SU-DHL-6 (cell line): ENCODE measurements around the gene TTC3.

Experiments used
- H2AFZ ChIP-seq: fragments of 200-600 bp; sonication (generic); 2 replicates; pipeline ENCODE4 v1.6.1; 2014; ENCODE audit warnings: low read depth, mild to moderate bottlenecking, moderate library complexity, mixed read lengths, antibody characterized with exemption, low read length; ENCODE audit not compliant: severe bottlenecking
- H3F3A ChIP-seq: fragments of 200-600 bp; shearing (Covaris generic); 2 replicates; pipeline ENCODE4 v1.6.0; 2016; ENCODE audit warnings: antibody characterized with exemption, mild to moderate bottlenecking; ENCODE audit not compliant: insufficient read depth
- H3K27ac ChIP-seq: fragments of 200-600 bp; sonication (generic); 2 replicates; pipeline ENCODE4 v1.5.1; 2016; ENCODE audit warnings: low read depth, mild to moderate bottlenecking, low read length, moderate library complexity, mixed read lengths
- H3K27me3 ChIP-seq: fragments of 200-600 bp; sonication (generic), shearing (Covaris generic); 2 replicates; pipeline ENCODE4 v1.6.0; 2014; ENCODE audit warnings: mild to moderate bottlenecking, low read length
- H3K36me3 ChIP-seq: fragments of 200-600 bp; sonication (generic); 2 replicates; pipeline ENCODE4 v1.6.1; 2014; ENCODE audit warnings: mild to moderate bottlenecking, low read length, mixed read lengths
- H3K4me2 ChIP-seq: fragments of 300-600, 200-600 bp; shearing (Covaris generic), sonication (generic); 2 replicates; pipeline ENCODE4 v1.6.0; 2014; ENCODE audit warnings: low read length, low read depth, mild to moderate bottlenecking; ENCODE audit not compliant: poor library complexity, severe bottlenecking
- H3K4me3 ChIP-seq: fragments of 200-600 bp; sonication (generic); 2 replicates; pipeline ENCODE4 v1.5.1; 2014; ENCODE audit warnings: antibody characterized with exemption, low read length, mild to moderate bottlenecking, mixed read lengths; ENCODE audit not compliant: insufficient read depth, poor library complexity, severe bottlenecking
- H3K79me2 ChIP-seq: fragments of 200-600 bp; sonication (generic); 2 replicates; pipeline ENCODE4 v1.6.1; 2014; ENCODE audit warnings: mild to moderate bottlenecking, low read length, moderate library complexity; ENCODE audit not compliant: insufficient read depth
- H3K9ac ChIP-seq: fragments of 200-600 bp; sonication (generic); 2 replicates; pipeline ENCODE4 v1.7.0; 2014; ENCODE audit warnings: mild to moderate bottlenecking, low read length
- H3K9me2 ChIP-seq: fragments of 200-600 bp; sonication (generic); replicated peaks from 2 replicates; pipeline ENCODE4 v1.6.1; 2014; ENCODE audit warnings: low read length; ENCODE audit not compliant: insufficient read depth
- H3K9me3 ChIP-seq: fragments of 200-600 bp; sonication (generic); 2 replicates; pipeline ENCODE4 v1.6.1; 2014; ENCODE audit warnings: low read length, mixed read lengths; ENCODE audit not compliant: insufficient read depth
- H4K20me1 ChIP-seq: fragments of 200-600 bp; sonication (generic); 2 replicates; pipeline ENCODE4 v1.6.1; 2014; ENCODE audit warnings: low read depth, mild to moderate bottlenecking, antibody characterized with exemption, low read length, moderate library complexity, mixed read lengths
- EZH2phosphoT487 ChIP-seq: fragments of 200-600 bp; sonication (generic), shearing (Covaris generic); conservative IDR thresholded peaks from 2 replicates; pipeline ENCODE4 v1.6.1; 2018; ENCODE audit warnings: mild to moderate bottlenecking, antibody characterized with exemption, low read length, moderate library complexity, mixed read lengths
- TF ChIP-seq, protein P1 (sequence below): fragments of 200-600 bp; sonication (generic); IDR thresholded peaks from one replicate; pipeline ENCODE4 v1.5.1; 2017; ENCODE audit warnings: antibody characterized with exemption, mild to moderate bottlenecking, low read length, moderate library complexity; ENCODE audit not compliant: insufficient read depth, poor library complexity, severe bottlenecking

TTC3 gene

DNA sequence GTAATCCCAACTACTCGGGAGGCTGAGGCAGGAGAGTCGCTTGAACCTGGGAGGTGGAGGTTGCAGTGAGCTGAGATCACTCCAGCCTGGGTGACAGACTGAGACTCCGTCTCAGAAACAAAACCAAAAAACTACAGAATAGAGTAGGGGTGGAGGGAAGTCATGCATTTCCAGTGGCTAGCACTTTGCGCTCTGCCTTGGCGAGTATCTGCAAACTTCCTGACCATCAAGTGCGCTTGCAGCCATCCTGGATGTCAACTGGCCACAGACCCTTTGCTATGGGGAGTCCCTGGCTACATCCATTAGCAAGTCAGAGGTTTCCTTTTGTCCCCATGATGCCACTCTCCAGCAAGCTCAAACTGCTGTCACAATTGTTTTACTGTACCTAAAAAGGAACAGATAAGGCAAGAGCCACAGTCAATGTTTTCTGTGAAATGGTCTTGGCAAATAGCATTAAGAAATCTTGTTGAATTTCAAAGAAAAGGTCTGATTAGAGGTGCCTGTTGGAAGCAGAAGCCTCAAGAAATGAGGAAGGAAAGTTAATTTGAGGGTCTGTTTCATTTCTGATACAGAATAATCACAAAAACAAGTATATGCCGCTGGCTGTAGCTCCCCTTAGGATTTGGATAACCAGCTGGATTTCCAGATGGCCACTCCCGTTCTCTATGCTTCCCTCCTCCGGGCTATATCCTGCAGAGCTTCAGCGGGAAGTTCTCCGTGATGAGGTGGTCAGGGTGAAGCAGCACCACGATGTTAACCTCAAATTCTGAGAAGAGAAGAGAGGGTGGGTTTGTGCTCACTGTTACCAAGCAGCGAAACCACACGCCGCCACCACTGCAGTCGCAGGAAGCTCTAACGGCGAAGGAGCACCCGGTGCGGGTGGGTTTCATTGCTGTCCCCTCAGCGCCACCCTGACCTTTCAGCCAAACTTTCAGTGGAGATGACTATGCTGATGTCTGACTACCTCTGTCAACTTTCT lies 152.1 kb downstream of the TTC3 start:
- Histone ChIP-seq H3F3A (peaks cover 11% of the 10 kb centered on the region), H3K4me3 (no peak overlapping the region), H3K27ac (no peak overlapping the region), H3K9me3 (no peaks in the 10 kb centered on the region), H3K4me2 (no peak overlapping the region), H3K79me2 (peaks cover 49% of the 10 kb centered on the region), H4K20me1 (peaks cover 4% of the 10 kb centered on the region; the same call in 1 of the 2 replicates), H2AFZ (no peak overlapping the region), H3K9me2 (no peaks in the 10 kb centered on the region), H3K27me3 (no peaks in the 10 kb centered on the region), H3K9ac (no peak overlapping the region), H3K36me3 (peaks cover 13% of the 10 kb centered on the region; the same call in 1 of the 2 replicates)
- TF ChIP-seq, protein P1, sequence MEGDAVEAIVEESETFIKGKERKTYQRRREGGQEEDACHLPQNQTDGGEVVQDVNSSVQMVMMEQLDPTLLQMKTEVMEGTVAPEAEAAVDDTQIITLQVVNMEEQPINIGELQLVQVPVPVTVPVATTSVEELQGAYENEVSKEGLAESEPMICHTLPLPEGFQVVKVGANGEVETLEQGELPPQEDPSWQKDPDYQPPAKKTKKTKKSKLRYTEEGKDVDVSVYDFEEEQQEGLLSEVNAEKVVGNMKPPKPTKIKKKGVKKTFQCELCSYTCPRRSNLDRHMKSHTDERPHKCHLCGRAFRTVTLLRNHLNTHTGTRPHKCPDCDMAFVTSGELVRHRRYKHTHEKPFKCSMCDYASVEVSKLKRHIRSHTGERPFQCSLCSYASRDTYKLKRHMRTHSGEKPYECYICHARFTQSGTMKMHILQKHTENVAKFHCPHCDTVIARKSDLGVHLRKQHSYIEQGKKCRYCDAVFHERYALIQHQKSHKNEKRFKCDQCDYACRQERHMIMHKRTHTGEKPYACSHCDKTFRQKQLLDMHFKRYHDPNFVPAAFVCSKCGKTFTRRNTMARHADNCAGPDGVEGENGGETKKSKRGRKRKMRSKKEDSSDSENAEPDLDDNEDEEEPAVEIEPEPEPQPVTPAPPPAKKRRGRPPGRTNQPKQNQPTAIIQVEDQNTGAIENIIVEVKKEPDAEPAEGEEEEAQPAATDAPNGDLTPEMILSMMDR = no peak
- TF ChIP-seq EZH2phosphoT487 = no peak

DNA sequence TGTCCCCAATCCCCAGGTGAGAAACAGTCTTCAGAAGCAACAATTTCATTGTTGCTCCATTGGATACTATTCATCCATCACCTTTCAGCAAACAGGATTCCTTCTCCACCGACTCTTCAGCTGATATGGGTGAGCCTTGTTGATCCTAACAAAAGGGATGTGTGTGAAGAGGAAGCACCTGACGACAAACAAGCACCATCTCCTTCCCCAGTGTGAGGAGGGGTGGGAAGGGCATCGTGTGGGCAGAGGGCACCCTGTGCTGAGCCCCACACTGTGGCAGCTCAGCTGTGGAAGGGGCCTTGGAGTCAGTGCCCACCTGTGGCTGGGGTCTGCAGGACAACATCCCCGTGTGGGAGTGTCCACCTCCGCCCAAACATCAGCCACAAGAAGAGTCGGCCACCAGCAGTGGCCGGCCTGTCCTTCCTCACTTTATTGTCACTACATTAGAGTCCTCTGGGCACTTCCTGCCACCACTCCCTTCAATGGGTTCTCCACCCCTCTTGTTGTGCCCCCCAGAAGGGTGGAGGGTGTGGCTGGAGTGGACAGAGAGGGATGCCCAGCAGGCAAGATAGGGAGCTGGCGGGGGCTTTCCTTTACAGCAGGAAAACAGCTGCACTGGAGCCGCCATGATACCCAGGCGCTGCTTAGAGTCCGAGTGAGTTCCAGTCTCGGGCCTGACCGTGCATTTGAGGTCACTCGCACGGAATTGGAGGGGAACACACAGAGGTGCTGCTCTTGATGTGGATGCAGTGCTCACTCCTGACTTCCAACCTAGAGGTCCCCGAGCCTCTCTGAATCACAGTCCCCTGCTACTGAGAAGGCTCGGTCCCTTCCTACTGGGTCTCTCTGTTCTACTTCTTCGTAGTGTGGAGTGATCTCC lies 153.2 kb downstream of the TTC3 start:
- peaks cover 17% of the 10 kb centered on the region; the same call in 1 of the 2 replicates for H3K36me3 ChIP-seq
- no peak overlapping the region for H3K9ac ChIP-seq
- H3K27me3 ChIP-seq = no peaks in the 10 kb centered on the region
- no peak overlapping the region for H3K4me3 ChIP-seq
- no peaks in the 10 kb centered on the region for H3K9me2 ChIP-seq
- TF ChIP-seq, protein P1 = no peak
- TF ChIP-seq EZH2phosphoT487 = no peak
- H4K20me1 ChIP-seq = peaks cover 4% of the 10 kb centered on the region; the same call in 1 of the 2 replicates
- no peak overlapping the region for H3K4me2 ChIP-seq
- H3K27ac ChIP-seq = no peak overlapping the region
- peaks cover 11% of the 10 kb centered on the region for H3F3A ChIP-seq
- H3K79me2 ChIP-seq = peaks cover 49% of the 10 kb centered on the region
- H2AFZ ChIP-seq = no peak overlapping the region
- H3K9me3 ChIP-seq = no peaks in the 10 kb centered on the region

DNA sequence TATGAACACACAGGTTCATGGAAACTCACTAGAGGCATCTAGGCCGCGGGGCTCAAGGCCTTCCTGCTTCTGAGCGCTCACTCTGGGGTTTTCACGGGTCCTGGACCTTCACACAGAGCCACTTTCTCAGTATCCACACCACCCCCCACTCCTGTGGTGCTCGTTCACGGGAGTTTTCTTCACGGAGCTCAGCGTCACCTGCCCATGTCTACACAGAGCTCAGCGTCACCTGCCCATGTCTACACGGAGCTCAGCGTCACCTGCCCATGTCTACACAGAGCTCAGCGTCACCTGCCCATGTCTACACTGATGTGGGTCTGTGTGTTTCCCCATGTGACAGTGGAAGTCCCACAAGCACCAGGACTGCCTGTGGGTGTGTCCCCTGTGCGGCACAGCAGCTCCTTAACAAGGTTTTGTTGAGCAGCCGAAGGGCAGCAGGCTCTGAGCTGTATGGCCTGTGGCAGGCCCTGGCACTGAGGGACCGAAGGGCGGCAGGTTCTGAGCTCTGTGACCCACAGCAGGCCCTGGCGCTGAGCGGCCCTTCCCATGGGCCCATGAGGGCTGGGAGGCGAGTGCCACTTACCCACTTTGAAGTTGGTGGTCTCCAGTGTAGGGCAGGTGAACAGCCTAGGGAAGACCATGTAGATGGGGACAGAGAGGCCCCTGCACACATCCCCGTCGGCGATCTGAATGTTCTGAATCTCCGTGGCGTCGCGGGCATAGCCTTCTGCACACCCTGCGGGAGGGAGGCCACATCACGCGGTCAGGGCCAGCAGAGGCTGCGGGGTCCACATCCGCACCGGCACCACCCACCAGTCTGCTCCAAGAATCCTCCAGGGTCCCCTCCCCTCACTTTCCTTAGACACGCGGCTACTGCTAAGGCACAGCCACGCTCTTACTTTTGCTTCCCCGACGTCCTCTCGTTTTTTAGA lies 154.3 kb downstream of the TTC3 start:
- TF ChIP-seq EZH2phosphoT487 = no peak
- TF ChIP-seq, protein P1 = no peak
- Histone ChIP-seq H3F3A (peaks cover 11% of the 10 kb centered on the region), H3K27me3 (no peaks in the 10 kb centered on the region), H3K36me3 (peaks cover 17% of the 10 kb centered on the region; the same call in 1 of the 2 replicates), H4K20me1 (peaks cover 4% of the 10 kb centered on the region; the same call in 1 of the 2 replicates), H3K9ac (no peak overlapping the region), H3K4me3 (no peak overlapping the region), H3K9me3 (no peaks in the 10 kb centered on the region), H3K4me2 (no peak overlapping the region), H2AFZ (no peak overlapping the region), H3K27ac (no peak overlapping the region), H3K79me2 (peaks cover 45% of the 10 kb centered on the region), H3K9me2 (no peaks in the 10 kb centered on the region)
